SKM-1 treated with dmso at 0.1 percent for 144 hours (cell line): ENCODE measurements around the gene ORM2.
A peak's percentile ranks its signal among the peaks of the same experiment; 100 is the strongest.
"Not testable (repeated sequence)": the region's sequence is repeated elsewhere in the genome, so short reads cannot be mapped to it uniquely, and the experiment has no call there.

Experiments
- DNase-seq: peaks from one replicate; lab custom pipeline; 2025; ENCODE audit not compliant: unreplicated experiment; lab: John Stamatoyannopoulos, UW

Gene ORM2

GRCh38 chr9:114313186-114313585 is 16.5 kb upstream of the ORM2 start:
- no peak for DNase-seq

GRCh38 chr9:114314256-114314867 is 15.3 kb upstream of the ORM2 start:
- no peak for DNase-seq

- no peak for DNase-seq
Observed at GRCh38 chr9:114314881-114315722, 14.6 kb upstream of the ORM2 start.

GRCh38 chr9:114315723-114316363 is 13.8 kb upstream of the ORM2 start:
- peak; percentile 27 for DNase-seq

GRCh38 chr9:114316605-114317230 is 13.0 kb upstream of the ORM2 start:
- DNase-seq, result no peak

GRCh38 chr9:114317665-114318357 is 11.9 kb upstream of the ORM2 start:
- DNase-seq, result no peak

GRCh38 chr9:114318416-114318815 is 11.3 kb upstream of the ORM2 start:
- no peak for DNase-seq

- no peak for DNase-seq
Observed at GRCh38 chr9:114319147-114319546, 10.5 kb upstream of the ORM2 start.

- DNase-seq, result not testable (repeated sequence)
Observed at GRCh38 chr9:114320710-114321109, 9.0 kb upstream of the ORM2 start.

- no peak for DNase-seq
Observed at GRCh38 chr9:114321759-114322158, 7.9 kb upstream of the ORM2 start.

- not testable (repeated sequence) for DNase-seq
Observed at GRCh38 chr9:114322160-114322818, 7.4 kb upstream of the ORM2 start.

GRCh38 chr9:114322831-114323531 is 6.7 kb upstream of the ORM2 start, which contains the start of gene ORM1:
Gene ORM1, plus strand, starts transcription at chr9:114323098. Its CDS starts 36 bp downstream, at chr9:114323134.
- DNase-seq, result not testable (repeated sequence)

- DNase-seq, result not testable (repeated sequence)
Observed at GRCh38 chr9:114323849-114324248, 5.8 kb upstream of the ORM2 start.

- no peak for DNase-seq
Observed at GRCh38 chr9:114324492-114324891, 5.2 kb upstream of the ORM2 start.

GRCh38 chr9:114324965-114325364 is 4.7 kb upstream of the ORM2 start:
- DNase-seq, result not testable (repeated sequence)

- DNase-seq, result not testable (repeated sequence)
Observed at GRCh38 chr9:114325684-114326254, 3.9 kb upstream of the ORM2 start.

- DNase-seq, result no peak
Observed at GRCh38 chr9:114327749-114328148, 1.9 kb upstream of the ORM2 start.

GRCh38 chr9:114328357-114328820 is 1.3 kb upstream of the ORM2 start:
- not testable (repeated sequence) for DNase-seq
